GM21576 (cell line): ENCODE results near the gene ADGRL3.

Experiments used
- ATAC-seq: cut with Tn5 transposase; IDR thresholded peaks from one replicate; pipeline ENCODE4 v1.9.1; 2021; ENCODE audit warnings: mild to moderate bottlenecking, moderate library complexity; ENCODE audit not compliant: unreplicated experiment

ADGRL3 gene

GRCh38 chr4:61407642-61408618, 207.8 kb downstream of the ADGRL3 start:
- no peak for ATAC-seq

- no peak for ATAC-seq
Observed at GRCh38 chr4:61408861-61409260, 208.7 kb downstream of the ADGRL3 start.

GRCh38 chr4:61411241-61411640, 211.1 kb downstream of the ADGRL3 start:
- no peak for ATAC-seq

- ATAC-seq: no peak
Observed at GRCh38 chr4:61425315-61425714, 225.2 kb downstream of the ADGRL3 start.

GRCh38 chr4:61426229-61426628, 226.1 kb downstream of the ADGRL3 start:
- ATAC-seq: no peak

GRCh38 chr4:61427099-61427817, 227.1 kb downstream of the ADGRL3 start:
- ATAC-seq: no peak

GRCh38 chr4:61427818-61428495, 227.8 kb downstream of the ADGRL3 start:
- no peak for ATAC-seq

- no peak for ATAC-seq
Observed at GRCh38 chr4:61428950-61429349, 228.8 kb downstream of the ADGRL3 start.

GRCh38 chr4:61431131-61431530, 231.0 kb downstream of the ADGRL3 start:
- no peak for ATAC-seq

- no peak for ATAC-seq
Observed at GRCh38 chr4:61437923-61438322, 237.8 kb downstream of the ADGRL3 start.

- ATAC-seq: no peak
Observed at GRCh38 chr4:61440321-61440720, 240.2 kb downstream of the ADGRL3 start.

GRCh38 chr4:61442936-61443335, 242.8 kb downstream of the ADGRL3 start:
- no peak for ATAC-seq

- ATAC-seq: no peak
Observed at GRCh38 chr4:61443813-61444510, 243.8 kb downstream of the ADGRL3 start.

GRCh38 chr4:61445374-61446063, 245.4 kb downstream of the ADGRL3 start:
- ATAC-seq: no peak

GRCh38 chr4:61446941-61447340, 246.8 kb downstream of the ADGRL3 start:
- no peak for ATAC-seq

GRCh38 chr4:61447918-61448317, 247.8 kb downstream of the ADGRL3 start:
- no peak for ATAC-seq

- no peak for ATAC-seq
Observed at GRCh38 chr4:61451935-61452334, 251.8 kb downstream of the ADGRL3 start.

GRCh38 chr4:61461956-61462355, 261.8 kb downstream of the ADGRL3 start:
- ATAC-seq: no peak

GRCh38 chr4:61462451-61463326, 262.6 kb downstream of the ADGRL3 start:
- ATAC-seq: no peak
